ENCODE data around the gene PWP1.

DNA sequence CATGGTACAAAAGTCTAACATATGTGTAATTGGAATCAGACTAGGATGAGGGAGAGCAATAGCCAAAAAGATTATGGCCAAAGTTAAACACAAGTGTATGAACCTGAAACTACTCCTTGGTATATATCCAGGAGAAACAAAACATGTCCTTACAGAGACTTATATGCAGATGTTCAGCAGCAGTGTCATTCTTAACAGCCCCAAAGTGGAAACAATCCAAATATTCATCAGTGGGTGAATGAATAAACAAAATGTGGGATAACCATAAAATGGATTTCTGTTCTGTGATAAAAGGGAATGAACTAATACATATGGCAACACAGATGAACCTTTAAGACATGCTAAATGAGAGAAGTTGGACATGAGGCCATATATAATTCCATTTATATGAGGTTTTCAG lies 30.2 kb downstream of the PWP1 start:
- TF ChIP-seq, protein P1, sequence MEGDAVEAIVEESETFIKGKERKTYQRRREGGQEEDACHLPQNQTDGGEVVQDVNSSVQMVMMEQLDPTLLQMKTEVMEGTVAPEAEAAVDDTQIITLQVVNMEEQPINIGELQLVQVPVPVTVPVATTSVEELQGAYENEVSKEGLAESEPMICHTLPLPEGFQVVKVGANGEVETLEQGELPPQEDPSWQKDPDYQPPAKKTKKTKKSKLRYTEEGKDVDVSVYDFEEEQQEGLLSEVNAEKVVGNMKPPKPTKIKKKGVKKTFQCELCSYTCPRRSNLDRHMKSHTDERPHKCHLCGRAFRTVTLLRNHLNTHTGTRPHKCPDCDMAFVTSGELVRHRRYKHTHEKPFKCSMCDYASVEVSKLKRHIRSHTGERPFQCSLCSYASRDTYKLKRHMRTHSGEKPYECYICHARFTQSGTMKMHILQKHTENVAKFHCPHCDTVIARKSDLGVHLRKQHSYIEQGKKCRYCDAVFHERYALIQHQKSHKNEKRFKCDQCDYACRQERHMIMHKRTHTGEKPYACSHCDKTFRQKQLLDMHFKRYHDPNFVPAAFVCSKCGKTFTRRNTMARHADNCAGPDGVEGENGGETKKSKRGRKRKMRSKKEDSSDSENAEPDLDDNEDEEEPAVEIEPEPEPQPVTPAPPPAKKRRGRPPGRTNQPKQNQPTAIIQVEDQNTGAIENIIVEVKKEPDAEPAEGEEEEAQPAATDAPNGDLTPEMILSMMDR (IDR thresholded peaks at IDR 0.05), result no peak
- TF ChIP-seq POLR2A (IDR thresholded peaks at IDR 0.05; ENCODE audit: low read depth) (no peak), POLR2AphosphoS5 (IDR thresholded peaks at IDR 0.05) (no peak)

Measured in esophagus muscularis mucosa (tissue), 3 donors.